ENCODE data around the gene ZHX3.

The ZHX3 gene

GRCh38 chr20:41173161-41173721, 144.3 kb downstream of the ZHX3 start:
- peaks cover 8% of the 10 kb centered on the region for H3K27me3 ChIP-seq (ENCODE audit: insufficient read depth, poor library complexity, severe bottlenecking)
- peak; percentile 41 to 62 for DNase-seq (ENCODE audit: low read depth in 1 of 2, low spot score in 1 of 2)
- H3K27ac ChIP-seq (replicated peaks) = no peak overlapping the region
- no peak overlapping the region for H3K4me3 ChIP-seq (replicated peaks; ENCODE audit: insufficient read depth, low read length)
- TF ChIP-seq GABPA (IDR thresholded peaks at IDR 0.05; ENCODE audit: low read depth) (no peak), CTCF (IDR thresholded peaks at IDR 0.05; ENCODE audit: insufficient read depth, low read length) (peak; percentile 90)

- Histone ChIP-seq H3K27ac (replicated peaks) (no peak overlapping the region), H3K4me3 (replicated peaks; ENCODE audit: insufficient read depth, low read length) (no peak overlapping the region), H3K27me3 (ENCODE audit: insufficient read depth, poor library complexity, severe bottlenecking) (peaks cover 8% of the 10 kb centered on the region)
- DNase-seq (ENCODE audit: low read depth in 1 of 2, low spot score in 1 of 2) = no peak
- TF ChIP-seq REST (IDR thresholded peaks at IDR 0.05; ENCODE audit: insufficient replicate concordance, low read depth) (no peak), CTCF (IDR thresholded peaks at IDR 0.05; ENCODE audit: insufficient read depth, low read length) (no peak), SPI1 (IDR thresholded peaks at IDR 0.05; ENCODE audit: borderline replicate concordance, low read depth) (no peak), GABPA (IDR thresholded peaks at IDR 0.05; ENCODE audit: low read depth) (no peak), POLR2AphosphoS5 (IDR thresholded peaks at IDR 0.05; ENCODE audit: low read depth) (no peak)
Measured at GRCh38 chr20:41172296-41173140, 145.0 kb downstream of the ZHX3 start.

- no peak for DNase-seq (ENCODE audit: low read depth in 1 of 2, low spot score in 1 of 2)
- no peak overlapping the region for H3K4me3 ChIP-seq (replicated peaks; ENCODE audit: insufficient read depth, low read length)
- TF ChIP-seq CTCF (IDR thresholded peaks at IDR 0.05; ENCODE audit: insufficient read depth, low read length) (no peak), SPI1 (IDR thresholded peaks at IDR 0.05; ENCODE audit: borderline replicate concordance, low read depth) (no peak), POLR2AphosphoS5 (IDR thresholded peaks at IDR 0.05; ENCODE audit: low read depth) (no peak), GABPA (IDR thresholded peaks at IDR 0.05; ENCODE audit: low read depth) (no peak), REST (IDR thresholded peaks at IDR 0.05; ENCODE audit: insufficient replicate concordance, low read depth) (no peak)
- H3K27ac ChIP-seq (replicated peaks) = no peak overlapping the region
- peaks cover 10% of the 10 kb centered on the region for H3K27me3 ChIP-seq (ENCODE audit: insufficient read depth, poor library complexity, severe bottlenecking)
Measured at GRCh38 chr20:41171736-41172295, 145.7 kb downstream of the ZHX3 start.
